HCT116 (cell line): ENCODE results near the gene PARM1. TPM values are rescaled to one million over a fixed set of nuclear protein-coding genes. Genes with fewer than 3 reads are reported as not detected.

Experiments
- ATAC-seq: fragments of 200-7000 bp; cut with Tn5 transposase; 2 replicates; pipeline ENCODE4 v1.9.1; 2020; ENCODE audit warnings: mild to moderate bottlenecking, moderate library complexity
- BruUV-seq: library from RNA; stranded (reverse); fragments of 400-500 nt; replicated peaks from 2 replicates; lab custom pipeline; 2021; lab: Mats Ljungman, UMichigan
- CTCF ChIA-PET: fragments of 300-600 bp; sonication (Branson Sonifier 250); formaldehyde crosslinking; loops from one replicate; lab custom pipeline; 2021; ENCODE audit warnings: antibody characterized with exemption; lab: Charles Lee
- POLR2A ChIA-PET: fragments of 300-600, 350-600 bp; sonication (Branson Sonifier 250); formaldehyde crosslinking; loops from one replicate; lab custom pipeline; 2021; ENCODE audit warnings: antibody characterized with exemption; lab: Charles Lee
- RAD21 ChIA-PET, 2 experiments: fragments of 300-600 bp; sonication (Branson Sonifier 250); formaldehyde crosslinking; loops; one replicate each; lab custom pipeline; 2023; ENCODE audit warnings: low total read pairs in 2 of 2; ENCODE audit not compliant: uncharacterized antibody in 2 of 2, unreplicated experiment in 2 of 2, low non-redundant PET in 1 of 2; lab: Charles Lee
- DNase-seq: peaks from one replicate; pipeline ENCODE4 v3.0.0-alpha.2; 2010; ENCODE audit warnings: low read depth, low spot score
- H2AFZ ChIP-seq: fragments of 200-600 bp; shearing (Covaris generic), sonication (generic); 2 replicates; pipeline ENCODE4 v1.6.1; 2017; ENCODE audit warnings: low read depth, mixed run types, mixed read lengths, antibody characterized with exemption, low read length; ENCODE audit not compliant: poor library complexity, severe bottlenecking
- H3K27ac ChIP-seq: 2 replicates; pipeline ENCODE4 v1.5.1; 2012; ENCODE audit warnings: low read depth, low read length
- H3K27me3 ChIP-seq: fragments of 200-600 bp; sonication (generic); 2 replicates; pipeline ENCODE4 v1.6.1; 2016; ENCODE audit warnings: mixed run types, low read length, mixed read lengths; ENCODE audit not compliant: insufficient read depth
- H3K36me3 ChIP-seq, 2 experiments: fragments of 200-500 bp in 1 of 2; fragments of 200-600 bp in 1 of 2; sonication (Bioruptor generic) in 1 of 2; sonication (generic) in 1 of 2; 2 replicates each; pipeline versions ENCODE4 v1.5.1 to v1.6.1; 2014 to 2016; ENCODE audit warnings: low read length in 2 of 2, inconsistent platforms in 1 of 2, mixed read lengths in 1 of 2, mixed run types in 1 of 2; ENCODE audit not compliant: insufficient read depth in 2 of 2, control insufficient read depth in 1 of 2
- H3K4me1 ChIP-seq, 2 experiments: fragments of 200-600 bp in 1 of 2; sonication (generic) in 1 of 2; 2 replicates each; pipeline versions ENCODE4 v1.5.1 to v1.6.1; 2012 to 2017; ENCODE audit warnings: low read length in 2 of 2, inconsistent platforms in 1 of 2, mild to moderate bottlenecking in 1 of 2, mixed read lengths in 1 of 2, mixed run types in 1 of 2, moderate library complexity in 1 of 2; ENCODE audit not compliant: insufficient read depth in 2 of 2, control insufficient read depth in 1 of 2
- H3K4me2 ChIP-seq: fragments of 200-600 bp; sonication (generic); 2 replicates; pipeline ENCODE4 v1.6.1; 2017; ENCODE audit warnings: mixed run types, low read length, mixed read lengths
- H3K4me3 ChIP-seq, 2 experiments: fragments of 200-600 bp in 1 of 2; sonication (generic) in 1 of 2; replicated peaks in 1 of 2; 2 replicates each; pipeline ENCODE4 v1.5.1; 2011 to 2016; ENCODE audit warnings: low read length in 2 of 2, control low read depth in 1 of 2, low read depth in 1 of 2, mild to moderate bottlenecking in 1 of 2, mixed read lengths in 1 of 2, mixed run types in 1 of 2
- H3K79me2 ChIP-seq: fragments of 200-600 bp; sonication (generic); 2 replicates; pipeline ENCODE4 v1.6.1; 2017; ENCODE audit warnings: mild to moderate bottlenecking, mixed run types, low read length, moderate library complexity, mixed read lengths; ENCODE audit not compliant: insufficient read depth
- H3K9ac ChIP-seq: fragments of 200-600 bp; sonication (generic); 2 replicates; pipeline ENCODE4 v1.6.1; 2016; ENCODE audit warnings: low read length, mixed read lengths
- H3K9me2 ChIP-seq: fragments of 200-600 bp; sonication (generic), shearing (Covaris generic); 2 replicates; pipeline ENCODE4 v1.6.1; 2017; ENCODE audit warnings: mixed run types, mild to moderate bottlenecking, moderate library complexity; ENCODE audit not compliant: insufficient read depth
- H3K9me3 ChIP-seq, 2 experiments: fragments of 200-500 bp in 1 of 2; fragments of 200-600 bp in 1 of 2; sonication (Bioruptor generic) in 1 of 2; sonication (generic) in 1 of 2; 2 replicates each; pipeline ENCODE4 v1.6.1; 2014 to 2017; ENCODE audit warnings: low read length in 2 of 2, mixed read lengths in 2 of 2, inconsistent platforms in 1 of 2, low read depth in 1 of 2, mild to moderate bottlenecking in 1 of 2, mixed run types in 1 of 2, moderate library complexity in 1 of 2; ENCODE audit not compliant: control insufficient read depth in 1 of 2, insufficient read depth in 1 of 2
- H4K20me1 ChIP-seq: fragments of 200-600 bp; sonication (generic), shearing (Covaris generic); 2 replicates; pipeline ENCODE4 v1.6.1; 2017; ENCODE audit warnings: mixed run types, mild to moderate bottlenecking, moderate library complexity; ENCODE audit not compliant: insufficient read depth
- ELF1 ChIP-seq: IDR thresholded peaks from 2 replicates; pipeline ENCODE4 v1.6.1; 2012; ENCODE audit warnings: low read depth, borderline replicate concordance
- EZH2 ChIP-seq: fragments of 200-600 bp; sonication (generic); IDR thresholded peaks from 2 replicates; pipeline ENCODE4 v1.6.1; 2017; ENCODE audit warnings: antibody characterized with exemption, mixed run types
- EZH2phosphoT487 ChIP-seq: fragments of 200-600 bp; IDR thresholded peaks from 2 replicates; pipeline ENCODE4 v1.6.1; 2018; ENCODE audit warnings: antibody characterized with exemption, borderline replicate concordance
- JUND ChIP-seq: IDR thresholded peaks from 2 replicates; pipeline ENCODE4 v1.6.1; 2012
- POLR2A ChIP-seq: IDR thresholded peaks from 2 replicates; pipeline ENCODE4 v1.7.0; 2011; ENCODE audit warnings: borderline replicate concordance; ENCODE audit not compliant: insufficient read depth, insufficient read length; ENCODE audit errors: extremely low read depth
- REST ChIP-seq: IDR thresholded peaks from 2 replicates; pipeline ENCODE4 v1.6.1; 2012; ENCODE audit warnings: low read depth
- SIN3A ChIP-seq: IDR thresholded peaks from 2 replicates; pipeline ENCODE4 v1.6.1; 2012; ENCODE audit warnings: low read depth
- SRF ChIP-seq: IDR thresholded peaks from 2 replicates; pipeline ENCODE4 v1.6.1; 2012; ENCODE audit warnings: low read depth
- YY1 ChIP-seq: IDR thresholded peaks from 2 replicates; pipeline ENCODE4 v1.6.1; 2011; ENCODE audit warnings: low read length, low read depth, moderate library complexity, mild to moderate bottlenecking; ENCODE audit not compliant: insufficient replicate concordance; ENCODE audit errors: extremely low read depth
- ZBTB33 ChIP-seq: IDR thresholded peaks from 2 replicates; pipeline ENCODE4 v1.6.1; 2011; ENCODE audit warnings: mild to moderate bottlenecking, low read length, moderate library complexity; ENCODE audit not compliant: insufficient replicate concordance; ENCODE audit errors: extremely low read depth
- ZFX ChIP-seq: fragments of 450-650 bp; IDR thresholded peaks from 2 replicates; pipeline ENCODE4 v1.6.1; 2017
- intact Hi-C: fragments of 100-400 bp; cut with micrococcal nuclease; formaldehyde crosslinking; loops from 2 replicates; pipeline ENCODE4 v1.10.0; 2022
- total RNA-seq: library from RNA; stranded (reverse); gene quantifications from one replicate; pipeline ENCODE4 v1.2.1, GENCODE V29; 2021; ENCODE audit not compliant: unreplicated experiment

Gene PARM1
- total RNA-seq, 1 experiment from 2014 or later, result 11.7 TPM

- Histone ChIP-seq H3K36me3 (no peaks in the 10 kb centered on the region), H3K4me1 (no peaks in the 10 kb centered on the region), H3K9ac (no peak overlapping the region), H3K79me2 (no peaks in the 10 kb centered on the region), H3K27ac (no peak overlapping the region), H3K9me3 (no peaks in the 10 kb centered on the region), H2AFZ (no peak overlapping the region), H3K4me3 (no peak overlapping the region), H3K4me2 (no peak overlapping the region), H4K20me1 (no peaks in the 10 kb centered on the region), H3K9me2 (no peaks in the 10 kb centered on the region), H3K27me3 (no peaks in the 10 kb centered on the region)
- ChIA-PET RAD21 (no interaction called here), POLR2A (no interaction called here), CTCF (no interaction called here)
- TF ChIP-seq SIN3A (no peak), REST (no peak), ZBTB33 (no peak), EZH2phosphoT487 (no peak), YY1 (no peak), SRF (no peak), JUND (no peak), POLR2A (no peak), ZFX (no peak), EZH2 (no peak), ELF1 (no peak)
- no TSS peak for BruUV-seq
- intact Hi-C loops, result no loop called here
- DNase-seq, result no peak
- ATAC-seq, result no peak
Observed at GRCh38 chr4:75069493-75070074, 136.7 kb downstream of the PARM1 start.
